ENCODE results near the gene POLR3H.

GRCh38 chr22:41524809-41525449, 19.3 kb downstream of the POLR3H start:
- TF ChIP-seq CTCF (IDR thresholded peaks at IDR 0.05) = no peak
- no peak for TF ChIP-seq POLR2A (IDR thresholded peaks at IDR 0.05)

Measured in adrenal gland (tissue), 5 donors.